Erythroblast (primary cell): ENCODE measurements around the gene WDR45B.

Source experiments
- GATA1 ChIP-seq: IDR thresholded peaks from 2 replicates; pipeline ENCODE4 v1.6.1; 2011; ENCODE audit warnings: low read depth, mild to moderate bottlenecking, control low read depth, low read length, moderate library complexity
- POLR2A ChIP-seq: IDR thresholded peaks from 2 replicates; pipeline ENCODE4 v1.6.1; 2011; ENCODE audit warnings: mild to moderate bottlenecking, low read length

GRCh38 chr17:82586576-82587233 is 61.5 kb downstream of the WDR45B start:
- TF ChIP-seq POLR2A (no peak), GATA1 (no peak)
